GM12878 (cell line): Measurements from ENCODE around the gene CES3. TPM values are rescaled to one million over a fixed set of nuclear protein-coding genes. Genes with fewer than 3 reads are reported as not detected.

Experiments used
- ATAC-seq: fragments of 200-7000 bp; cut with Tn5 transposase; 3 replicates; pipeline ENCODE4 v1.9.1; 2020; ENCODE audit warnings: mild to moderate bottlenecking, moderate library complexity
- BruUV-seq: library from RNA; stranded (reverse); fragments of 400-500 nt; replicated peaks from 2 replicates; lab custom pipeline; 2021; lab: Mats Ljungman, UMichigan
- CTCF ChIA-PET: fragments of 300-600 bp; sonication (Branson Sonifier 250); formaldehyde crosslinking; extraction: SDS; loops from one replicate; lab custom pipeline; 2021; ENCODE audit warnings: inconsistent platforms; lab: Yijun Ruan, JAX
- POLR2A ChIA-PET: fragments of 350-600 bp; formaldehyde crosslinking; extraction: SDS; loops from one replicate; lab custom pipeline; 2021; ENCODE audit warnings: inconsistent platforms; lab: Charles Lee
- RAD21 ChIA-PET: fragments of 300-600 bp; sonication (Branson Sonifier 250); formaldehyde crosslinking; loops from one replicate; lab custom pipeline; 2023; ENCODE audit warnings: antibody characterized with exemption; ENCODE audit not compliant: unreplicated experiment; lab: Charles Lee
- SMC1A ChIA-PET: fragments of 300-600 bp; sonication (Branson Sonifier 250); formaldehyde crosslinking; loops from one replicate; lab custom pipeline; 2023; ENCODE audit not compliant: unreplicated experiment, uncharacterized antibody; lab: Charles Lee
- DNase-seq: peaks from one replicate; pipeline ENCODE4 v3.0.0-alpha.2; 2011; ENCODE audit warnings: low read depth, low spot score
- FAIRE-seq: peaks from 3 replicates; lab custom pipeline; 2011; peaks lifted over from hg19 to GRCh38; lab: Jason Lieb, UNC
- H2AFZ ChIP-seq: 2 replicates; pipeline ENCODE4 v1.6.0; 2011; ENCODE audit warnings: low read depth, low read length, control low read depth; ENCODE audit not compliant: control insufficient read depth
- H3K27ac ChIP-seq: 2 replicates; pipeline ENCODE4 v1.5.1; 2011; ENCODE audit warnings: control low read depth; ENCODE audit not compliant: control insufficient read depth, insufficient read depth
- H3K27me3 ChIP-seq, 2 experiments: replicated peaks in 1 of 2; 2 replicates each; pipeline versions ENCODE4 v1.6.0 to v1.6.1; 2011; ENCODE audit warnings: low read length in 1 of 2; ENCODE audit not compliant: control insufficient read depth in 2 of 2, insufficient read depth in 2 of 2
- H3K36me3 ChIP-seq, 2 experiments: 2 replicates each; pipeline ENCODE4 v1.5.1; 2011; ENCODE audit warnings: low read length in 1 of 2; ENCODE audit not compliant: control insufficient read depth in 2 of 2, insufficient read depth in 2 of 2
- H3K4me1 ChIP-seq: 2 replicates; pipeline ENCODE4 v1.6.1; 2011; ENCODE audit warnings: mild to moderate bottlenecking, low read length, moderate library complexity, mixed read lengths; ENCODE audit not compliant: control insufficient read depth, insufficient read depth
- H3K4me2 ChIP-seq: 2 replicates; pipeline ENCODE4 v1.6.0; 2011; ENCODE audit warnings: control low read depth; ENCODE audit not compliant: control insufficient read depth, insufficient read depth
- H3K4me3 ChIP-seq: fragments of 200-600 bp; sonication (generic); 2 replicates; pipeline ENCODE4 v1.5.1; 2016
- H3K79me2 ChIP-seq: 2 replicates; pipeline ENCODE4 v1.6.0; 2011; ENCODE audit warnings: low read length; ENCODE audit not compliant: control insufficient read depth, insufficient read depth
- H3K9ac ChIP-seq: 2 replicates; pipeline ENCODE4 v1.8.0; 2011; ENCODE audit warnings: low read length, control low read depth, mixed read lengths; ENCODE audit not compliant: control insufficient read depth, insufficient read depth
- H3K9me3 ChIP-seq: replicated peaks from 3 replicates; pipeline ENCODE4 v1.5.1; 2011; ENCODE audit warnings: mild to moderate bottlenecking, low read length; ENCODE audit not compliant: control insufficient read depth, insufficient read depth
- H4K20me1 ChIP-seq: 2 replicates; pipeline ENCODE4 v1.6.0; 2011; ENCODE audit not compliant: control insufficient read depth, insufficient read depth
- BMI1 ChIP-seq: fragments of 450-650 bp; IDR thresholded peaks from 2 replicates; pipeline ENCODE4 v1.6.1; 2016; ENCODE audit warnings: mild to moderate bottlenecking, moderate library complexity, borderline replicate concordance
- ESRRA ChIP-seq: IDR thresholded peaks from 2 replicates; pipeline ENCODE4 v1.6.1; 2012; ENCODE audit warnings: mild to moderate bottlenecking, low read length, improper control_type of control experiment
- MEF2A ChIP-seq: IDR thresholded peaks from 2 replicates; pipeline ENCODE4 v1.6.1; 2011; ENCODE audit warnings: low read depth, mild to moderate bottlenecking, low read length, moderate library complexity; ENCODE audit not compliant: insufficient read depth
- MTA2 ChIP-seq: fragments of 450-650 bp; IDR thresholded peaks from 2 replicates; pipeline ENCODE4 v1.6.1; 2016; ENCODE audit warnings: low read depth, mild to moderate bottlenecking, moderate library complexity
- NR2F1 ChIP-seq: fragments of 450-650 bp; conservative IDR thresholded peaks from 2 replicates; pipeline ENCODE4 v1.6.1; 2017; ENCODE audit warnings: mild to moderate bottlenecking
- RCOR1 ChIP-seq: conservative IDR thresholded peaks from 2 replicates; pipeline ENCODE4 v1.6.1; 2012; ENCODE audit warnings: low read depth, low read length, improper control_type of control experiment
- SREBF1 ChIP-seq: IDR thresholded peaks from 2 replicates; pipeline ENCODE4 v1.6.1; 2012; ENCODE audit warnings: mild to moderate bottlenecking, low read length
- TCF3 ChIP-seq: IDR thresholded peaks from 2 replicates; pipeline ENCODE4 v1.6.1; 2012; ENCODE audit warnings: low read depth, mild to moderate bottlenecking, low read length, borderline replicate concordance; ENCODE audit not compliant: insufficient read depth
- ZNF274 ChIP-seq: IDR thresholded peaks from one replicate; pipeline ENCODE4 v1.8.0; 2011; ENCODE audit not compliant: insufficient read length, insufficient read depth
- WGBS: methylation state at CpG from one replicate; pipeline ENCODE4 v1.1.6; 2016; ENCODE audit warnings: low lambda C conversion rate; ENCODE audit not compliant: insufficient replicate concordance, insufficient coverage; ENCODE audit errors: missing lambda C conversion rate; 5-methylcytosine and 5-hydroxymethylcytosine counted together
- in situ Hi-C: fragments of 300-500 bp; cut with MboI; formaldehyde crosslinking; loops from 9 replicates; pipeline ENCODE4 v1.14.3; 2018; ENCODE audit warnings: mixed read lengths
- intact Hi-C: fragments of 100-400 bp; cut with micrococcal nuclease; formaldehyde crosslinking; loops from one replicate; pipeline ENCODE4 v1.14.2; 2022; ENCODE audit not compliant: unreplicated experiment
- polyA plus RNA-seq, 11 experiments: library from polyadenylated mRNA; depleted of rRNA in 4 of 11; unstranded in 6 of 11; stranded (reverse) in 5 of 11; fragments of >200 nt; fragmentation: Nextera tagmentation in 4 of 11; fragmentation: Illumina TruSeq in 1 of 11; extraction: Ambion mirVana in 4 of 11; extraction: Trizol in 1 of 11; gene quantifications; 1 replicate in 1 of 11; 2 replicates in 10 of 11; pipeline versions ENCODE4 v1.2.1 to v1.2.3, GENCODE V29; 2011 to 2016; ENCODE audit warnings: inconsistent platforms in 2 of 11, missing spikeins in 2 of 11, low read depth in 1 of 11
- total RNA-seq, 4 experiments: library from RNA; depleted of rRNA in 3 of 4; stranded (reverse); fragments of >200 nt in 3 of 4; fragmentation: Illumina TruSeq in 1 of 4; extraction: Trizol in 1 of 4; gene quantifications; 2 replicates each; pipeline versions ENCODE4 v1.2.1 to v1.2.3, GENCODE V29; 2013 to 2021
- TF ChIP-seq, protein P1 (sequence below): IDR thresholded peaks from 2 replicates; pipeline ENCODE4 v1.6.1; 2011; ENCODE audit warnings: mild to moderate bottlenecking, low read depth, low read length, moderate library complexity; ENCODE audit not compliant: insufficient replicate concordance
- TF ChIP-seq, protein P2 (sequence below): fragments of 450-650 bp; IDR thresholded peaks from 2 replicates; pipeline ENCODE4 v1.6.1; 2017; ENCODE audit warnings: mild to moderate bottlenecking, low read depth, inconsistent platforms; ENCODE audit not compliant: poor library complexity, severe bottlenecking

CES3 gene
- total and polyA plus RNA-seq, 10 of the 15 experiments (the other 5 are each of a cell fraction or from before 2014, with no cell fraction given), result 0.09 to 3.1 (median 0.76) TPM

DNA sequence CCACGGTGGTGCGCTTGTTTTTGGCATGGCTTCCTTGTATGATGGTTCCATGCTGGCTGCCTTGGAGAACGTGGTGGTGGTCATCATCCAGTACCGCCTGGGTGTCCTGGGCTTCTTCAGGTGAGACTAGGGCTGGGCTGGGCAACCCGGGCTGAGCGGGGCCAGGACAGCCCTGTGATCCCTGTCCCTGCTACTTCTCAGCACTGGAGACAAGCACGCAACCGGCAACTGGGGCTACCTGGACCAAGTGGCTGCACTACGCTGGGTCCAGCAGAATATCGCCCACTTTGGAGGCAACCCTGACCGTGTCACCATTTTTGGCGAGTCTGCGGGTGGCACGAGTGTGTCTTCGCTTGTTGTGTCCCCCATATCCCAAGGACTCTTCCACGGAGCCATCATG, 20.8 kb upstream of the CES3 start (continued):
- TF ChIP-seq, protein P1, sequence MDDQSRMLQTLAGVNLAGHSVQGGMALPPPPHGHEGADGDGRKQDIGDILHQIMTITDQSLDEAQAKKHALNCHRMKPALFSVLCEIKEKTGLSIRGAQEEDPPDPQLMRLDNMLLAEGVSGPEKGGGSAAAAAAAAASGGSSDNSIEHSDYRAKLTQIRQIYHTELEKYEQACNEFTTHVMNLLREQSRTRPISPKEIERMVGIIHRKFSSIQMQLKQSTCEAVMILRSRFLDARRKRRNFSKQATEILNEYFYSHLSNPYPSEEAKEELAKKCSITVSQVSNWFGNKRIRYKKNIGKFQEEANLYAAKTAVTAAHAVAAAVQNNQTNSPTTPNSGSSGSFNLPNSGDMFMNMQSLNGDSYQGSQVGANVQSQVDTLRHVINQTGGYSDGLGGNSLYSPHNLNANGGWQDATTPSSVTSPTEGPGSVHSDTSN, result no peak
- TF ChIP-seq NR2F1 (no peak), MTA2 (no peak), SREBF1 (no peak), BMI1 (no peak), MEF2A (no peak), ESRRA (no peak)
- TF ChIP-seq, protein P2, sequence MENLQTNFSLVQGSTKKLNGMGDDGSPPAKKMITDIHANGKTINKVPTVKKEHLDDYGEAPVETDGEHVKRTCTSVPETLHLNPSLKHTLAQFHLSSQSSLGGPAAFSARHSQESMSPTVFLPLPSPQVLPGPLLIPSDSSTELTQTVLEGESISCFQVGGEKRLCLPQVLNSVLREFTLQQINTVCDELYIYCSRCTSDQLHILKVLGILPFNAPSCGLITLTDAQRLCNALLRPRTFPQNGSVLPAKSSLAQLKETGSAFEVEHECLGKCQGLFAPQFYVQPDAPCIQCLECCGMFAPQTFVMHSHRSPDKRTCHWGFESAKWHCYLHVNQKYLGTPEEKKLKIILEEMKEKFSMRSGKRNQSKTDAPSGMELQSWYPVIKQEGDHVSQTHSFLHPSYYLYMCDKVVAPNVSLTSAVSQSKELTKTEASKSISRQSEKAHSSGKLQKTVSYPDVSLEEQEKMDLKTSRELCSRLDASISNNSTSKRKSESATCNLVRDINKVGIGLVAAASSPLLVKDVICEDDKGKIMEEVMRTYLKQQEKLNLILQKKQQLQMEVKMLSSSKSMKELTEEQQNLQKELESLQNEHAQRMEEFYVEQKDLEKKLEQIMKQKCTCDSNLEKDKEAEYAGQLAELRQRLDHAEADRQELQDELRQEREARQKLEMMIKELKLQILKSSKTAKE, result no peak

DNA sequence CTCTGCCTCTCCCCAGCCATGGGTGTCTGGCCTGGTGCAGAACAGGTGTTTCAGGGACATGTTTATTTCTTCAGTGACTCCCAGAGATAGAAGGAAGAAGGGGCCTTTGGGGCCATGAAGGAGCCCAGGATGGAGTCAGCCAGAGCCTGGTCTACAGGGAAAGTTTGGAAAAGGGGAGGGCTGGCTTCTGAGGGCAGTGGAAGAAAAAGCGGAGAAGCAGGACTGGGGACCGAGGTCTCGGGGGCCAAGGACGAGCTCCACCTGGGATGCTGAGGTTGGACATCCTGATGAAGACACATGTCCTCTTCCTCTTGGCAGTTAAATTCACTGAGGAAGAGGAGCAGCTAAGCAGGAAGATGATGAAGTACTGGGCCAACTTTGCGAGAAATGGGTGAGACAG, 18.1 kb upstream of the CES3 start:
- H3K79me2 ChIP-seq, result no peaks in the 10 kb centered on the region
- peaks cover 6% of the 10 kb centered on the region for H3K4me1 ChIP-seq
- 92% methylated on average over 5 of the region's 5 CpGs for WGBS
- ChIA-PET RAD21 (no interaction called here), CTCF (interaction anchor here (1.0 kb wide), 1 partner anchor 57 kb away, joined by 3 read pairs; no protein-coding TSS in a partner anchor), SMC1A (no interaction called here), POLR2A (no interaction called here)
- no peak for DNase-seq
- no peak for FAIRE-seq
- no peak overlapping the region for H3K27ac ChIP-seq
- no TSS peak for BruUV-seq
- H4K20me1 ChIP-seq, result no peaks in the 10 kb centered on the region
- peaks cover 2 to 3% of the 10 kb centered on the region in 2 experiments for H3K36me3 ChIP-seq
- no peak overlapping the region for H3K9ac ChIP-seq
- H2AFZ ChIP-seq, result no peak overlapping the region
- TF ChIP-seq TCF3, result no peak
- TF ChIP-seq ZNF274, result no peak
- TF ChIP-seq RCOR1, result no peak
- H3K4me3 ChIP-seq, result no peak overlapping the region
- in situ Hi-C loops, result no loop called here
- no peak overlapping the region for H3K4me2 ChIP-seq
- no peaks in the 10 kb centered on the region for H3K9me3 ChIP-seq
- H3K27me3 ChIP-seq, result no peaks in the 10 kb centered on the region
- no peak for ATAC-seq
- intact Hi-C loops, result no loop called here
